ENCODE data around the gene NCR1. TPM values are rescaled to one million over a fixed set of nuclear protein-coding genes. Genes with fewer than 3 reads are reported as not detected.
A peak's percentile ranks its signal among the peaks of the same experiment; 100 is the strongest.
"Not testable (repeated sequence)": the region's sequence is repeated elsewhere in the genome, so short reads cannot be mapped to it uniquely, and the experiment has no call there.

Gene NCR1
- total and polyA plus RNA-seq, 5 donors from 2014 or later: 0.36 to 0.47 (median 0.39) TPM; not detected in 2

DNA sequence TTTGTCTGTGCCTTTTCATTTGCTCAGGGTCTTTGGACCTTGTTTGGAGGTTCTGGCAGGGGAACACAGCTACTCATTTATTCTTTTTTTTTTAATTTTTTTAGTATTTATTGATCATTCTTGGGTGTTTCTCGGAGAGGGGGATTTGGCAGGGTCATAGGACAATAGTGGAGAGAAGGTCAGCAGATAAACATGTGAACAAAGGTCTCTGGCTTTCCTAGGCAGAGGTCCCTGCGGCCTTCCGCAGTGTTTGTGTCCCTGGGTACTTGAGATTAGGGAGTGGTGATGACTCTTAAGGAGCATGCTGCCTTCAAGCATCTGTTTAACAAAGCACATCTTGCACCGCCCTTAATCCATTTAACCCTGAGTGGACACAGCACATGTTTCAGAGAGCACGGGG is 2.0 kb downstream of the NCR1 start:
- H3K4me1 ChIP-seq (ENCODE audit: control insufficient read depth, insufficient read depth, low read length, poor library complexity, severe bottlenecking); H3K9me3 ChIP-seq (ENCODE audit: control insufficient read depth in 2 of 2, low read length in 2 of 2); H3K36me3 Mint-ChIP-seq; H3K27me3 ChIP-seq (ENCODE audit: control insufficient read depth, insufficient read depth, low read length); H3K4me1 Mint-ChIP-seq; H3K27ac Mint-ChIP-seq; H3K4me3 Mint-ChIP-seq; ATAC-seq (ENCODE audit: low read depth in 2 of 2); H3K27me3 Mint-ChIP-seq; H3K9me3 Mint-ChIP-seq; H3K4me3 ChIP-seq (ENCODE audit: low read depth, low read length); H3K27ac ChIP-seq (ENCODE audit: insufficient read depth, low read length, poor library complexity, severe bottlenecking); H3K36me3 ChIP-seq (ENCODE audit: control insufficient read depth, insufficient read depth, low read length); DNase-seq: not testable (repeated sequence)

DNA sequence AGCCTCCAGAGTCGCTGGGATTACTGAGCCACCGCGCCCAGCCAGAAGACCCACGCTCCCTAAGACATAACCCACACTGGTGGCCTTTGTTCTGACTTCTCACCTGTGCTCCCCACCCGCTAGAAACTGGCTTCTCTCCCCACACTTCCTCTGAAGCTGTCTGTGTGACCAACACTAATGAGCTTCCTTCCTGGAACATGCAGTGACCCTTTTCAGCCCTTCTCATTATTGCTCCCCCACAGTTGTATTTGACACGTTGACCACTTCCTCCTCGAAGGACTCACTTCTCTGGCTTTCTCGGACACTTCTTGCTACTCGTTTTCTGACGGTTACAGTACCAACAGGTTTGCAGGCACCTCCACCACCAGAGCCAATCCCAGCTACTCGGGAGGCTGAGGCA is 10.9 kb downstream of the NCR1 start:
- Histone ChIP-seq H3K36me3 (ENCODE audit: control insufficient read depth, insufficient read depth, low read length) (no peaks in the 10 kb centered on the region), H3K4me1 (ENCODE audit: control insufficient read depth, insufficient read depth, low read length, poor library complexity, severe bottlenecking) (no peaks in the 10 kb centered on the region), H3K9me3 (ENCODE audit: control insufficient read depth in 2 of 2, low read length in 2 of 2) (no peaks in the 10 kb centered on the region), H3K27ac (ENCODE audit: insufficient read depth, low read length, poor library complexity, severe bottlenecking) (no peak overlapping the region), H3K4me3 (ENCODE audit: low read depth, low read length) (no peak overlapping the region), H3K27me3 (ENCODE audit: control insufficient read depth, insufficient read depth, low read length) (no peaks in the 10 kb centered on the region)
- H3K4me3 Mint-ChIP-seq: no peak overlapping the region
- no peak for DNase-seq
- H3K27ac Mint-ChIP-seq: peak overlapping the region in 1 of 3 donors; percentile 59
- peaks cover 14% of the 10 kb centered on the region for H3K27me3 Mint-ChIP-seq
- H3K36me3 Mint-ChIP-seq: no peaks in the 10 kb centered on the region
- peaks cover 0 to 2% (median 0%) of the 10 kb centered on the region in 4 donors for H3K4me1 Mint-ChIP-seq
- no peak for ATAC-seq (ENCODE audit: low read depth in 2 of 2)
- H3K9me3 Mint-ChIP-seq: peaks cover 0 to 2% (median 0%) of the 10 kb centered on the region in 7 donors

DNA sequence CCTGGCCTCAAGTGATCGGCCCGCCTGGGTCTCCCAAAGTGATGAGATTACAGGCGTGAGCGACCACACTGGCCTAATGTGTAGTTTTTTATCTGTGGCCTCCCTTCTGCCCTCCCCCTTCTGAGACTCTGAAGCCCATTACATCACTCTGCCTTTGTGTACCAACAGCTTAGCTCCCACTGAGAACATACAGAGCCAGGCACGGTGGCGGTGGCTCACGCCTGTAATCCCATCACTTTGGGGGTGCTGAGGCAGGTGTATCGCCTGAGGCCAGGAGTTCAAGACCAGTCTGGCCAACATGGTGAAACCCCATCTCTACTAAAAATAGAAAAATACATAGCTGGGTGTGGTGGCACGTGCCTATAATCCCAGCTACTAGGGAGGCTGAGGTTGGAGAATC is 12.6 kb downstream of the NCR1 start:
- Histone ChIP-seq H3K9me3 (ENCODE audit: control insufficient read depth in 2 of 2, low read length in 2 of 2) (no peaks in the 10 kb centered on the region), H3K27ac (ENCODE audit: insufficient read depth, low read length, poor library complexity, severe bottlenecking) (no peak overlapping the region)

DNA sequence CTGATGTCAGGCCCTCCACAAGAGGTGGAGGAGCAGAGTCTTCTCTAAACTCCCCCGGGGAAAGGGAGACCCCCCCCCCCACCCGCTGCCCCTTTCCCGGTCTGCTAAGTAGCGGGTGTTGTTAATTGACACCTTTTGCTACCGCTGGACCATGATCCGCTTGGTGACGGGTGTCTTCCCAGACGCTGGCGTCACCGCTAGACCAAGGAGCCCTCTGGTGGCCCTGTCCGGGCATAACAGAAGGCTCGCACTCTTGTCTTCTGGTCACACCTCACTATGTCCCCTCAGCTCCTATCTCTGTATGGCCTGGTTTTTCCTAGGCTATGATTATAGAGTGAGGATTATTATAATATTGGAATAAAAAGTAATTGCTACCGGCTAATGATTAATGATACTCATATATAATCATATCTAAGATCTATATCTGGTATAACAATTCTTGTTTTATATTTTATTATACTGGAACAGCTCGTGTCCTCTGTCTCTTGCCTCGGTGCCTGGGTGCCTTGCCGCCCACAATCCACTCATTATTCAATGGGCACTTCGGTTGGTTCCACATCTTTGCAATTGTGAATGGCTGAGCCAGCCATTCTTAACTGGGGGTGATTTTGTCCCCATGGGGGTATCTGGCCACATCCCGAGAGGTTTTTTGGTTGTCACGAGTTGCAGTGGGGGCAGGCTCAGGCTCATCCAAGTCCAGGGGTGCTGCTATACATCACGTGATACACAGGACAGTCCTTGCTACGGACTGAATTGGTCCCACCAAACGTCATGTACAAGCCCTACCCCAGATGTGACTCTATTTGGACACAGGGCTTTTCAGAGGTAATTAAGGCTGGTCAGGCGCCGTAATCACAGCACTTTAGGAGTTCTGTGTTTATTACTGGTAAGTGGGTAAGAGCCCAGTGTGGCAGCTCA is 14.0 kb downstream of the NCR1 start:
- not testable (repeated sequence) for H3K4me1 ChIP-seq (ENCODE audit: control insufficient read depth, insufficient read depth, low read length, poor library complexity, severe bottlenecking); H3K27ac Mint-ChIP-seq; H3K9me3 ChIP-seq (ENCODE audit: control insufficient read depth in 2 of 2, low read length in 2 of 2); H3K36me3 ChIP-seq (ENCODE audit: control insufficient read depth, insufficient read depth, low read length); DNase-seq; H3K4me1 Mint-ChIP-seq; H3K4me3 Mint-ChIP-seq; H3K4me3 ChIP-seq (ENCODE audit: low read depth, low read length); H3K27ac ChIP-seq (ENCODE audit: insufficient read depth, low read length, poor library complexity, severe bottlenecking); H3K36me3 Mint-ChIP-seq; H3K27me3 ChIP-seq (ENCODE audit: control insufficient read depth, insufficient read depth, low read length); ATAC-seq (ENCODE audit: low read depth in 2 of 2); H3K9me3 Mint-ChIP-seq
- peaks cover 14% of the 10 kb centered on the region for H3K27me3 Mint-ChIP-seq

More for the DNA sequence above, 12.6 kb downstream of the NCR1 start:
- H3K4me1 Mint-ChIP-seq: peaks cover 0 to 2% (median 0%) of the 10 kb centered on the region in 4 donors
- no peak for ATAC-seq (ENCODE audit: low read depth in 2 of 2)
- H3K36me3 Mint-ChIP-seq: no peaks in the 10 kb centered on the region
- H3K27me3 Mint-ChIP-seq: peaks cover 14% of the 10 kb centered on the region
- H3K4me3 ChIP-seq (ENCODE audit: low read depth, low read length): no peak overlapping the region
- DNase-seq: no peak
- H3K4me1 ChIP-seq (ENCODE audit: control insufficient read depth, insufficient read depth, low read length, poor library complexity, severe bottlenecking): no peaks in the 10 kb centered on the region
- H3K9me3 Mint-ChIP-seq: peaks cover 0 to 4% (median 0%) of the 10 kb centered on the region in 7 donors
- H3K27me3 ChIP-seq (ENCODE audit: control insufficient read depth, insufficient read depth, low read length): no peaks in the 10 kb centered on the region
- no peak overlapping the region for H3K4me3 Mint-ChIP-seq
- H3K27ac Mint-ChIP-seq: no peak overlapping the region
- H3K36me3 ChIP-seq (ENCODE audit: control insufficient read depth, insufficient read depth, low read length): no peaks in the 10 kb centered on the region

DNA sequence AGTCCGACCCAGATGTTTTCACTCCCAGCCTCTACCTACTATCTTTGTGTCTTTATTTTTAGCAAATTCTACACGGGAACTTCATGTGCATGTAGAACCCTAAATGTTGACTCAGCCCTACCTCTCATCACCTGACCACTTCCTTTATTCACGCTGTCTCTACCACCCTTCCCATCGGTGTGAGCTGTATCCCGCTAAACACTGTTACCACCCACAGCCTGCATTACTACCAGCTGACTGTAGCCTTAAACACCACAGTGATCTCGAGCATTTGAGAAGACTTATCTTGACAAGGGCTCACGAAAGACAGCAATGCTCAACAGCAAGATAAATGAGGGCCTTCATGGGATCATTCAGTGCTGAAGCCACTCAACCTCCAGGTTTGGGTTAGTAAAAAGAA is 15.1 kb downstream of the NCR1 start:
- H3K4me1 Mint-ChIP-seq: peaks cover 0 to 2% (median 0%) of the 10 kb centered on the region in 4 donors
- Histone ChIP-seq H3K4me1 (ENCODE audit: control insufficient read depth, insufficient read depth, low read length, poor library complexity, severe bottlenecking) (no peaks in the 10 kb centered on the region), H3K36me3 (ENCODE audit: control insufficient read depth, insufficient read depth, low read length) (no peaks in the 10 kb centered on the region), H3K27ac (ENCODE audit: insufficient read depth, low read length, poor library complexity, severe bottlenecking) (no peak overlapping the region), H3K9me3 (ENCODE audit: control insufficient read depth in 2 of 2, low read length in 2 of 2) (no peaks in the 10 kb centered on the region), H3K27me3 (ENCODE audit: control insufficient read depth, insufficient read depth, low read length) (no peaks in the 10 kb centered on the region), H3K4me3 (ENCODE audit: low read depth, low read length) (no peak overlapping the region)
- H3K27me3 Mint-ChIP-seq: peaks cover 11% of the 10 kb centered on the region
- peaks cover 0 to 8% (median 4%) of the 10 kb centered on the region in 7 donors for H3K9me3 Mint-ChIP-seq
- peak overlapping the region in 1 of 3 donors; percentile 59 for H3K27ac Mint-ChIP-seq
- ATAC-seq (ENCODE audit: low read depth in 2 of 2) (no peak), DNase-seq (no peak)
- H3K36me3 Mint-ChIP-seq: no peaks in the 10 kb centered on the region
- H3K4me3 Mint-ChIP-seq: no peak overlapping the region

DNA sequence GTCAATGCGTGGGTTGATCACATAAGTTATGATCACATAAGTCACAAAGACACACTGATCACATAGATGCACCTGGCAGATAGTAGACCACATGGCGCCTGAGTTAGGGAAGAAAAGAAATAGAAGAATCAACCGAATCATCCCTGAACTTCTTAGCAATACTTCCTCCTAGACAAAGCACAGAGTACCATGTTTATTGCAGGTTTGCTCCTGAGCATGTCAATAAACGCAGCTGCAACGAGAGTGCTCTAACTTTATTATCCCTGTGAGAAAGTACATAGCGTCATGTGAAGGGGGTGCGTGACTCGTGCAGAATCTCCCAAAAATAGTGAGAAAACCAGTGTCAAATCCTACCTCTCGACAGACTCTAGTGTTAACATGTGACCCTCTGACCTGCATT is 17.3 kb downstream of the NCR1 start:
- peaks cover 9% of the 10 kb centered on the region for H3K27me3 Mint-ChIP-seq
- H3K9me3 Mint-ChIP-seq: peaks cover 2 to 16% (median 5%) of the 10 kb centered on the region in 7 donors
- peak overlapping the region in 1 of 3 donors; percentile 45 for H3K27ac Mint-ChIP-seq
- Histone ChIP-seq H3K27ac (ENCODE audit: insufficient read depth, low read length, poor library complexity, severe bottlenecking) (no peak overlapping the region), H3K36me3 (ENCODE audit: control insufficient read depth, insufficient read depth, low read length) (no peaks in the 10 kb centered on the region), H3K4me3 (ENCODE audit: low read depth, low read length) (no peak overlapping the region), H3K27me3 (ENCODE audit: control insufficient read depth, insufficient read depth, low read length) (no peaks in the 10 kb centered on the region), H3K4me1 (ENCODE audit: control insufficient read depth, insufficient read depth, low read length, poor library complexity, severe bottlenecking) (no peaks in the 10 kb centered on the region), H3K9me3 (ENCODE audit: control insufficient read depth in 2 of 2, low read length in 2 of 2) (peaks cover 6 to 9% of the 10 kb centered on the region in 2 experiments)
- peaks cover 0 to 2% (median 0%) of the 10 kb centered on the region in 4 donors for H3K4me1 Mint-ChIP-seq
- peaks cover 2% of the 10 kb centered on the region for H3K36me3 Mint-ChIP-seq
- DNase-seq: no peak
- no peak overlapping the region for H3K4me3 Mint-ChIP-seq
- ATAC-seq (ENCODE audit: low read depth in 2 of 2): no peak

DNA sequence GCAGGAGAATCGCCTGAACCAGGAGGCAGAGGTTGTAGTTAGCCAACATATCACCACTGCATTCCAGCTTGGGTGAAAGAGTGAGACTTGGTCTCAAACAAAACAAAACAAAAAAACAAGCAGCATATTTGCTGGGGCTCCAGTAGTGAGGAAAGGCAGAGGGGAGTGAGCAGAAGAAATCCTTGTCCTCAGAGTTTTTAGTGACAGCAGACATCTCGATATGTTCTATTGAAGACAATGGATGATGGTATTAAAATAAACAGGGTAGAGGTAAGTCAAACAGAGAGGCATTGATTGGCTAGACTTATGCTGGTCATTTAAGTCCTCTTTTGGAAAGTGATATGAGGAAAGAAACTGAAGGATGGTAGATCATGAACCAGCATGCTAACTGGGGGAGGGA is 22.4 kb downstream of the NCR1 start:
- no peaks in the 10 kb centered on the region for H3K27me3 ChIP-seq (ENCODE audit: control insufficient read depth, insufficient read depth, low read length)
- peaks cover 3% of the 10 kb centered on the region for H3K36me3 Mint-ChIP-seq
- no peaks in the 10 kb centered on the region for H3K36me3 ChIP-seq (ENCODE audit: control insufficient read depth, insufficient read depth, low read length)
- H3K27me3 Mint-ChIP-seq: no peaks in the 10 kb centered on the region
- H3K4me3 ChIP-seq (ENCODE audit: low read depth, low read length): no peak overlapping the region
- peaks cover 8 to 16% of the 10 kb centered on the region in 2 experiments for H3K9me3 ChIP-seq (ENCODE audit: control insufficient read depth in 2 of 2, low read length in 2 of 2)
- H3K27ac ChIP-seq (ENCODE audit: insufficient read depth, low read length, poor library complexity, severe bottlenecking): no peak overlapping the region
- peaks cover 2 to 22% (median 7%) of the 10 kb centered on the region in 7 donors for H3K9me3 Mint-ChIP-seq
- ATAC-seq (ENCODE audit: low read depth in 2 of 2): no peak
- H3K27ac Mint-ChIP-seq: no peak overlapping the region
- no peak overlapping the region for H3K4me3 Mint-ChIP-seq
- peak in 1 of 3 donors; percentile 2 for DNase-seq
- no peaks in the 10 kb centered on the region for H3K4me1 Mint-ChIP-seq
- no peaks in the 10 kb centered on the region for H3K4me1 ChIP-seq (ENCODE audit: control insufficient read depth, insufficient read depth, low read length, poor library complexity, severe bottlenecking)

DNA sequence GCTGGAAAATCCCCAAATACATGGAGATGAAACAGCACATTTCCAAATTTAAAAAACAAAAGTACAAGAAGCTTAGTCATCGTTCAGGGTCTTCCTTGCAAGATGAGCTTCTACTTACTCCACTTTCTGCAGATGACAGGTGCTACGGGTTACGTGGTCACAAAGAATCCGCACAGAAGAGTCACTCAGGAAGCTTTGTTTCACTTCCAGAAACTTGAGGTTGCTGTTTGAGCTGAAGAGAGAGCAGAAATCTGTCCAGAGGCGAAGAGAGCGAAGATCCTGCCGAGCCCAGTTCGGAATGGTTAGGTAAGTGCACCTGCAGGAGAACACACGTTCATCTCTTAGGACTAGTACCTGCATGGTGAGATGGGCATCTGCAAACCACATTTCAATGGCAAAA is 32.0 kb downstream of the NCR1 start:
- H3K36me3 Mint-ChIP-seq: no peaks in the 10 kb centered on the region
- H3K9me3 Mint-ChIP-seq: peaks cover 0 to 2% (median 0%) of the 10 kb centered on the region in 7 donors

More for the DNA sequence above, 32.0 kb downstream of the NCR1 start:
- H3K27me3 ChIP-seq (ENCODE audit: control insufficient read depth, insufficient read depth, low read length): no peaks in the 10 kb centered on the region
- H3K27ac ChIP-seq (ENCODE audit: insufficient read depth, low read length, poor library complexity, severe bottlenecking): no peak overlapping the region
- Mint-ChIP-seq H3K4me1 (peaks cover 0 to 4% (median 2%) of the 10 kb centered on the region in 4 donors), H3K27me3 (no peaks in the 10 kb centered on the region), H3K27ac (no peak overlapping the region), H3K4me3 (no peak overlapping the region)
- no peaks in the 10 kb centered on the region for H3K36me3 ChIP-seq (ENCODE audit: control insufficient read depth, insufficient read depth, low read length)
- DNase-seq (peak in 1 of 3 donors; percentile 5), ATAC-seq (ENCODE audit: low read depth in 2 of 2) (no peak)
- H3K4me1 ChIP-seq (ENCODE audit: control insufficient read depth, insufficient read depth, low read length, poor library complexity, severe bottlenecking): no peaks in the 10 kb centered on the region
- H3K4me3 ChIP-seq (ENCODE audit: low read depth, low read length): no peak overlapping the region
- no peaks in the 10 kb centered on the region for H3K9me3 ChIP-seq (ENCODE audit: control insufficient read depth in 2 of 2, low read length in 2 of 2)
